HG03342 (cell line): ENCODE results near the gene UBE2B.
"Not testable (repeated sequence)": the region's sequence is repeated elsewhere in the genome, so short reads cannot be mapped to it uniquely, and the experiment has no call there.

Experiments used
- ATAC-seq: cut with Tn5 transposase; IDR thresholded peaks from one replicate; pipeline ENCODE4 v1.9.1; 2021; ENCODE audit warnings: mild to moderate bottlenecking, moderate library complexity; ENCODE audit not compliant: unreplicated experiment

The UBE2B gene

GRCh38 chr5:134397196-134397595 is 25.8 kb downstream of the UBE2B start:
- no peak for ATAC-seq

- no peak for ATAC-seq
Measured at GRCh38 chr5:134398609-134399155, 27.3 kb downstream of the UBE2B start.

DNA sequence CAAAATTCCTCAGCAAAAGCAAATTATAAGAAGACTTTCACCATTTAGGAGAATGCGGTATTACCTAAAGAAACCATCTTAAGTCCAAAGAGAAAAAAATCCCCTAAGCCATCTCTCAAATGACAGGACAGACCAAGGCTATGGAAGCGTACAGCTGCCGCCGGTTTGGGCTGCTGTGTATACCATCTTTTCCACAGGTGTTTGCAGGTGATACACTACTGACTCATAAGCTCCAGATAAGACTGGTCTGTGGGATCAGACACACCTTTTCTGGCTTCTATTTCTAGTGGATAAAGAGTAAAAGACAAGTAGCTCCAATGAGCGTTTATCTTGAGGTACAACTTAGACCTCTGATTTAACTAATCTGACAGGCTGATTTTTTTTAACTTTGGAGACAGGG is 32.6 kb downstream of the UBE2B start:
- ATAC-seq: no peak

GRCh38 chr5:134406390-134406789 is 35.0 kb downstream of the UBE2B start:
- ATAC-seq: no peak

DNA sequence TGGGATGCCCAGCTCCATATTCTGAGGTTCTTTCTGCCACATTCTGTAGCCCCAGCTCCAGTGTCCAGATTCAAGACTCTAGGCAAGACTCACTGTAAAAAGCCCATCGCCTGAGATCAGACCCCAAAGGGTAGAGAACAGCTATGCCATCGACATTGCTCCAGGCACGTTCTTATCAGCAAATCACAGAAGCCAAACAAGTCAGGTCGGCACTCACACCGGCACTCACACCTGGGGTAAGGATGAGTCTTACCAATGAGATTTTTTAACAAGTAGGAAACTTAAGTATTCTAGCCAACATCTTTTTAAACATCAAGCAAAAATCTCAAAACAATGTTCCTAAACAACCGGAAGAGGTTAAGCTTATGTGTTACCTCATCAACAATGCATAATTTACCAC is 38.0 kb downstream of the UBE2B start:
- no peak for ATAC-seq

GRCh38 chr5:134410822-134411221 is 39.5 kb downstream of the UBE2B start:
- no peak for ATAC-seq

- ATAC-seq: no peak
Measured at GRCh38 chr5:134411228-134411545, 39.8 kb downstream of the UBE2B start.

DNA sequence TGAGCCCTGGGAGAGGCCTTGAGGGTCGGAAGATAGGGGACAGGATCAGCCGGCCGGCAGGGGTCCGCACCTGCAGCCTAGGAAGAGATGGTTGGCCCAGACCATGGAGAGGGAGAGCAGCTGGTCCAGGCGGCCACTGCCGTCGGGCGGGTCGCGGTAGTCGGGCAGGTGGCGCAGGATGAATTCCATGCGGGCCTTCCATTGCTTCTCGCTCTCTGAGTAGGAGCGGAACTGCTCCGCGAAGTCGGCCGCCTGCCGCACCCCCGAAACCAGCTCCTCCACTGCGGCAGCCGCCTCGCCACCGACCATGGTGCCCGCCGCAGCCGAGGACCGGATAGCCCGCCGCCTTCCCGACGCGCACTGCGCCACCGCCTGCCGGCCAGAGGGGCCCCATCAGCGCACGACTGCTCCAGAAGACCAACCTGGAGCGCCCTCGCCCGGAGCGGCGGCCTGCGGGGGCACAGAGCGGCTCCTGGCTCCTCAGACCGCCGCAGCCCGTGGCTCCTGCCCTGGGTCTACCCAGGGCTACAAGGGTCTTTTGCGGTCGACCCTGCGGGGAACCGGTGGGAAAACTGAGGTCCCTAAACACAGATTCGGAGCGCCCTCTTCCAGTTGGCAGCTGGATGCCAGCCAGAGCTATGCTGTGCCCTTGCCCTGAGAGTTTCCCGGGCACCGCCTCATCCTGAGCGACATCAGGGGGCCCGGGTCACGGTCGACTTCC is 40.3 kb downstream of the UBE2B start, which contains the start of gene CDKN2AIPNL:
CDKN2AIPNL (minus strand) TSS at position 336 of the 721 bp plus-strand sequence; CDS start at position 309, 27 bp downstream.
- peak; percentile 97 for ATAC-seq

- no peak for ATAC-seq
Measured at GRCh38 chr5:134413046-134413445, 41.7 kb downstream of the UBE2B start.

- no peak for ATAC-seq
Measured at GRCh38 chr5:134417707-134418106, 46.3 kb downstream of the UBE2B start.

GRCh38 chr5:134418958-134419357 is 47.6 kb downstream of the UBE2B start:
- no peak for ATAC-seq

- ATAC-seq: no peak
Measured at GRCh38 chr5:134420343-134420742, 49.0 kb downstream of the UBE2B start.

DNA sequence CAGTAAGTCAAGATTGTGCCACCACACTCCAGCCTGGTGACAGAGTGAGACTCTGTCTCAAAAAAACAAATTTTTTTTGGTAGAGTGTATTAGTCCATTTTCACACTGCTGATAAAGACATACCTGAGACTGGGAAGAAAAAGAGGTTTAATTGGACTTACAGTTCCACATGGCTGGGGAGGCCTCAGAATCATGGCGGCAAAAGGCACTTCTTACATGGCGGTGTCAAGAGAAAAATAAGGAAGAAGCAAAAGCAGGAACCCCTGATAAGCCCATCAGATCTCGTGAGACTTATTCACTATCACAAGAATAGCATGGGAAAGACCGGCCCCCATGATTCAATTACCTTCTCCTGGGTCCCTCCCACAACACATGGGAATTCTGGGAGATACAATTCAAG is 49.7 kb downstream of the UBE2B start:
- not testable (repeated sequence) for ATAC-seq

DNA sequence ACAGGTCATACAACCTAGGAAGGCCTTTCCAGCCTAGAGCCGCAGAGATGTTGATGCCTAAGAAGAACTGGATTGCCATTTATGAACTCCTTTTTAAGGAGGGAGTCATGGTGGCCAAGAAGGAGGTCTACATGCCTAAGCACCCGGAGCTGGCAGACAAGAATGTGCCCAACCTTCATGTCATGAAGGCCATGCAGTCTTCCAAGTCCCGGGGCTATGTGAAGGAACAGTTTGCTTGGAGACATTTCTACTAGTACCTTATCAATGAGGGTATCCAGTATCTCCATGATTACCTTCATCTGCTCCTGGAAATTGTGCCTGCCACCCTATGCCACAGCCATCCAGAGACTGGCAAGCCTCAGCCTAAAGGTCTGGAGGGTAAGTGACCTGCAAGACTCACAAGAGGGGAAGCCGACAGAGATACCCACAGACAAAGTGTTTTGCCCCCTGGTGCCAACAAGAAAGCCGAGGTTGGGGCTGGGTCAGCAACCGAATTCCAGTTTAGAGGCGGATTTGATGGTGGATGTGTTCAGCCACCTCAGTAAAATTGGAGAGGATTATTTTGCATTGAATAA is 51.5 kb downstream of the UBE2B start:
- ATAC-seq: no peak

GRCh38 chr5:134423376-134423775 is 52.0 kb downstream of the UBE2B start:
- ATAC-seq: no peak

GRCh38 chr5:134426361-134426760 is 55.0 kb downstream of the UBE2B start:
- no peak for ATAC-seq

GRCh38 chr5:134427540-134428041 is 56.2 kb downstream of the UBE2B start:
- ATAC-seq: no peak

GRCh38 chr5:134430001-134430569 is 58.7 kb downstream of the UBE2B start:
- ATAC-seq: no peak

DNA sequence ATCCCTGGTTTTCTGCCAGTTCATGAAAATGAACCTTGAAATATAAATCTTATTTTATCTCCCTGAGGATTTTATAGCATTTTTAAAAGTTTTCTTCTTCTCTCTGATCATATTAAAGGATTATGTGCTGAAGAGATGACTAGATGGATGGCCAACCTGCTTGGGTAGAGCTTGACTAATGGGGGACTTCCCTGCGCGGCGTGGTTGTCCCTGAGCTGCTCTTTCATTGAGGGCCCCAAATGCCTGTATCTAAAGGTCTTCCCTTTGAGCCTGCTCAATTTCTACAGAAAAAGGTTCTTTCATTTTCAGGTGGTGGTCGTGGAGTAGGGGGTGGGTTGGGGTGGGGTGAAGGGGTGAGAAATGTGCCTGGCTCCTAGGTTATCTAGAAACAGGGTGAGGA is 60.8 kb downstream of the UBE2B start:
- ATAC-seq: no peak

DNA sequence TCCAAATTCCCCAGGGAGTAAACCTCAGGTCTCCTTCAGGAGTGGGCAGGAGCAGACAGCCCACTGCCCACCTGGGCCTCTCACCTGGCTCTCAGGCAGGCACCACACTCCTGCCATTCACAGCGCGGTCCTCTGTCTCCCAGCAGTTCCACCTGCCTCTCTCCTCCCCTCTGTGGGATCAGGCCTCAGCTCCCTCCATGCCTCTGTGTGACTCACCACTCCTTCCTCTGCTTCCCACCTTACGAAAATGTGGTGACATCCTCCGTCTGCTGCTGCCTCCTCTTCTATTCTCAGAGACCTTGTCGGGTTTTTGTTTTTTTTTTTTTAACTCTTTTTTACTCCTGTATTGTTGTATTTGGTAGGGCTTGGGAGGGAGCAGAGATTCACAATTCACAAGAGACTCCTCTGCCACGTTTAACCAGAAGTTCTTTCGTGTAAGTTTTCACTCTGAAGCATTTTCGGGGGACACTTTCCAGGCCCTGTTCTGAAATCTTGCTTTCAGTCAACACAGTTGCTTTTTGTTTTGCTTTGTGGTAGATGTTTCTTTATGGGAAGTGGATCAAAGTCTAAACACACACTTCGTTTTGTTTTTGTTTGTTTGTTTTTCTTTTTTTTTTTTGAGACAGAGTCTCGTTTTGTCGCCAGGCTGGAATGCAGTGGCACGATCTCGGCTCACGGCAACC is 61.4 kb downstream of the UBE2B start:
- no peak for ATAC-seq

DNA sequence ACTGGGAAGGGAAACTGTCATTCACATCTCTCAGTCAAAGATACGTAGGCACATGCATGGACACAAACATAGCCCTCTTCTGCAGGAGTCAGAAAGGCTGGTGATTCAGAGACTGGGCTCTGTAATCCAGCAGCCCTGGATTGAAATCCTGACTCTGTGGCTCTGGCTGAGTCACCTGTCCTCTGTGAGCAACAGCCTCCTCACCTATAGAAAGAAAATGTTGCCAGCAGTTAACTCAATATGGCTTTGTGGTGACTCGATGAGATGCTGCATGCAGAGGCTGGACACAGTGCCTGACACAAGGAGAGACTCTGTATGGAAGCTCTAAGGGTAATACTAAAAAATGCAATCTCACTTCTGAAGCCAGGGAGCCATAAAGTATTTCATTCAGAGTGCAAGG is 64.2 kb downstream of the UBE2B start:
- ATAC-seq: no peak
